HG02610 (cell line): ENCODE results near the gene EDEM1.
"Not testable (repeated sequence)": the region's sequence is repeated elsewhere in the genome, so short reads cannot be mapped to it uniquely, and the experiment has no call there.

ENCODE experiments used
- ATAC-seq: cut with Tn5 transposase; IDR thresholded peaks from one replicate; pipeline ENCODE4 v1.9.1; 2021; ENCODE audit warnings: mild to moderate bottlenecking, moderate library complexity; ENCODE audit not compliant: unreplicated experiment

Gene EDEM1

GRCh38 chr3:5172018-5172417, 15.5 kb upstream of the EDEM1 start:
- ATAC-seq = no peak

- not testable (repeated sequence) for ATAC-seq
These were observed 8.5 kb upstream of the EDEM1 start for GRCh38 chr3:5179036-5179435.

GRCh38 chr3:5181469-5182141, 5.9 kb upstream of the EDEM1 start:
- peak; percentile 67 for ATAC-seq

- not testable (repeated sequence) for ATAC-seq
These were observed 3.8 kb upstream of the EDEM1 start for GRCh38 chr3:5183714-5184113.

GRCh38 chr3:5184499-5184898, 3.0 kb upstream of the EDEM1 start:
- ATAC-seq = no peak

- ATAC-seq = no peak
These were observed 2.3 kb upstream of the EDEM1 start for GRCh38 chr3:5185093-5185673.

GRCh38 chr3:5186089-5186857, 1.2 kb upstream of the EDEM1 start:
- no peak for ATAC-seq

GRCh38 chr3:5186858-5187155, 700 bp upstream of the EDEM1 start:
- ATAC-seq = no peak

GRCh38 chr3:5187920-5188418, 462 bp downstream of the EDEM1 start:
- ATAC-seq = peak; percentile 22

GRCh38 chr3:5188419-5189221, 1.1 kb downstream of the EDEM1 start:
- no peak for ATAC-seq

- ATAC-seq = no peak
These were observed 2.8 kb downstream of the EDEM1 start for GRCh38 chr3:5190147-5190791.

- no peak for ATAC-seq
These were observed 4.2 kb downstream of the EDEM1 start for GRCh38 chr3:5191555-5192304.

- ATAC-seq = no peak
These were observed 5.3 kb downstream of the EDEM1 start for GRCh38 chr3:5192571-5193365.

- ATAC-seq = no peak
These were observed 6.8 kb downstream of the EDEM1 start for GRCh38 chr3:5194341-5194740.

GRCh38 chr3:5194801-5195509, 7.4 kb downstream of the EDEM1 start:
- ATAC-seq = peak; percentile 43

- no peak for ATAC-seq
These were observed 8.1 kb downstream of the EDEM1 start for GRCh38 chr3:5195605-5196004.

GRCh38 chr3:5197022-5197421, 9.5 kb downstream of the EDEM1 start:
- no peak for ATAC-seq

GRCh38 chr3:5197470-5198312, 10.2 kb downstream of the EDEM1 start:
- ATAC-seq = peak; percentile 72
